DMS 273 (cell line): ENCODE data around the gene VRK1.

Experiments
- DNase-seq: peaks from one replicate; lab custom pipeline; 2025; ENCODE audit not compliant: unreplicated experiment; lab: John Stamatoyannopoulos, UW

The VRK1 gene

GRCh38 chr14:96915478-96915877, 118.3 kb downstream of the VRK1 start:
- DNase-seq, result no peak

- no peak for DNase-seq
Observed at GRCh38 chr14:96916751-96917150, 119.6 kb downstream of the VRK1 start.

- DNase-seq, result peak; percentile 88
Observed at GRCh38 chr14:96917442-96917963, 120.3 kb downstream of the VRK1 start.

- no peak for DNase-seq
Observed at GRCh38 chr14:96920023-96920422, 122.8 kb downstream of the VRK1 start.

GRCh38 chr14:96920820-96921219, 123.6 kb downstream of the VRK1 start:
- DNase-seq, result no peak

GRCh38 chr14:96922986-96923385, 125.8 kb downstream of the VRK1 start:
- DNase-seq, result no peak

GRCh38 chr14:96925422-96925821, 128.2 kb downstream of the VRK1 start:
- DNase-seq, result no peak

- no peak for DNase-seq
Observed at GRCh38 chr14:96926001-96926400, 128.8 kb downstream of the VRK1 start.

- DNase-seq, result no peak
Observed at GRCh38 chr14:96928779-96929380, 131.7 kb downstream of the VRK1 start.

GRCh38 chr14:96929950-96930349, 132.8 kb downstream of the VRK1 start:
- DNase-seq, result no peak

GRCh38 chr14:96930526-96930925, 133.3 kb downstream of the VRK1 start:
- DNase-seq, result no peak
